Osteocyte (in vitro differentiated cells): ENCODE measurements around the gene SYDE1. TPM values are rescaled to one million over a fixed set of nuclear protein-coding genes. Genes with fewer than 3 reads are reported as not detected.

Experiments used
- DNase-seq: peaks from one replicate; pipeline ENCODE4 v3.0.0; 2021; ENCODE audit warnings: mixed read lengths; ENCODE audit not compliant: unreplicated experiment; ENCODE audit errors: extremely low spot score
- H3K27ac Mint-ChIP-seq: one replicate; pipeline ENCODE4 v1.8.0; 2021; ENCODE audit warnings: mild to moderate bottlenecking, mixed read lengths; ENCODE audit not compliant: unreplicated experiment
- H3K27me3 Mint-ChIP-seq: one replicate; pipeline ENCODE4 v1.8.0; 2021; ENCODE audit warnings: mixed read lengths; ENCODE audit not compliant: unreplicated experiment
- H3K36me3 Mint-ChIP-seq: one replicate; pipeline ENCODE4 v1.8.0; 2021; ENCODE audit warnings: mixed read lengths; ENCODE audit not compliant: unreplicated experiment
- H3K4me1 Mint-ChIP-seq: one replicate; pipeline ENCODE4 v1.8.0; 2021; ENCODE audit warnings: mixed read lengths; ENCODE audit not compliant: unreplicated experiment
- H3K4me3 Mint-ChIP-seq: one replicate; pipeline ENCODE4 v1.8.0; 2021; ENCODE audit warnings: mild to moderate bottlenecking, moderate library complexity, mixed read lengths; ENCODE audit not compliant: unreplicated experiment
- H3K9me3 Mint-ChIP-seq: one replicate; pipeline ENCODE4 v1.8.0; 2021; ENCODE audit warnings: mixed read lengths; ENCODE audit not compliant: unreplicated experiment
- total RNA-seq: library from RNA; stranded (reverse); gene quantifications from 2 replicates; pipeline ENCODE4 v1.2.1, GENCODE V29; 2021
- TF ChIP-seq, protein P1 (sequence below): fragments of 200-600 bp; sonication (generic); IDR thresholded peaks from 2 replicates; pipeline ENCODE4 v1.5.0; 2021; ENCODE audit warnings: antibody characterized with exemption, mild to moderate bottlenecking, moderate library complexity

The SYDE1 gene
- total RNA-seq, 1 donor from 2014 or later = 74.6 TPM

DNA sequence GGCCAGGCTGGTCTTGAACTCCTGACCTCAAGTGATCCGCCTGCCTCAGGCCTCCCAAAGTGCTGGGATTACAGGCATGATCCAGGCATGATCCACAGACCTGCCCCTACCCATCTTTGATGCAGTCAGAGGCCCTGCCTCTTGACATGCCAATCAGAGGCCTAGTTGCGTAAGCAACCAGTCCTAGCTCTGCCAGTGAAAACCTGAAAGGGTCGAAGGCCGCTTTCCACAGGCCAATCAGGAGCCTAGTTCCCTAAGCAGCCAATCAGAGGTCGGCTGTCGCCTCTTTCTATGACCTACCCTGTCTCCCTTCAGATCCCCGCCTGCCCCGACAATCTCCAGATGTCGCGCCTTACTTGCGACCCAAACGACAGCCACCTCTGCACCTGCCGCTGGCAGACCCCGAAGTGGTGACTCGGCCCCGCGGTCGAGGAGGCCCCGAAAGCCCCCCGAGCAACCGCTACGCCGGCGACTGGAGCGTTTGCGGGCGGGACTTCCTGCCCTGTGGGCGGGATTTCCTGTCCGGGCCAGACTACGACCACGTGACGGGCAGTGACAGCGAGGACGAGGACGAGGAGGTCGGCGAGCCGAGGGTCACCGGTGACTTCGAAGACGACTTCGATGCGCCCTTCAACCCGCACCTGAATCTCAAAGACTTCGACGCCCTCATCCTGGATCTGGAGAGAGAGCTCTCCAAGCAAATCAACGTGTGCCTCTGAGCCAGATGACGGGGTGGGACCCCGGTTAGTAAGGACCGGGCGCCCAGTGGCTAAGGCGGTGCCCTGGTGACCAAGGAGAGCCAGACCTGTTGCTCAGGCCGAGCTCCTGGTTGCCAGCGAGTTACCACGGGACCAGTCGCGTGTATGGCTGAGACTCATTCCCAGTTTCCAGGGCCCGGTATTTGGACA, 6.3 kb downstream of the SYDE1 start:
- peaks cover 6% of the 10 kb centered on the region for H3K4me1 Mint-ChIP-seq
- no peak overlapping the region for H3K4me3 Mint-ChIP-seq
- peaks cover 25% of the 10 kb centered on the region for H3K36me3 Mint-ChIP-seq
- no peak for DNase-seq
- H3K9me3 Mint-ChIP-seq = no peaks in the 10 kb centered on the region
- TF ChIP-seq, protein P1, sequence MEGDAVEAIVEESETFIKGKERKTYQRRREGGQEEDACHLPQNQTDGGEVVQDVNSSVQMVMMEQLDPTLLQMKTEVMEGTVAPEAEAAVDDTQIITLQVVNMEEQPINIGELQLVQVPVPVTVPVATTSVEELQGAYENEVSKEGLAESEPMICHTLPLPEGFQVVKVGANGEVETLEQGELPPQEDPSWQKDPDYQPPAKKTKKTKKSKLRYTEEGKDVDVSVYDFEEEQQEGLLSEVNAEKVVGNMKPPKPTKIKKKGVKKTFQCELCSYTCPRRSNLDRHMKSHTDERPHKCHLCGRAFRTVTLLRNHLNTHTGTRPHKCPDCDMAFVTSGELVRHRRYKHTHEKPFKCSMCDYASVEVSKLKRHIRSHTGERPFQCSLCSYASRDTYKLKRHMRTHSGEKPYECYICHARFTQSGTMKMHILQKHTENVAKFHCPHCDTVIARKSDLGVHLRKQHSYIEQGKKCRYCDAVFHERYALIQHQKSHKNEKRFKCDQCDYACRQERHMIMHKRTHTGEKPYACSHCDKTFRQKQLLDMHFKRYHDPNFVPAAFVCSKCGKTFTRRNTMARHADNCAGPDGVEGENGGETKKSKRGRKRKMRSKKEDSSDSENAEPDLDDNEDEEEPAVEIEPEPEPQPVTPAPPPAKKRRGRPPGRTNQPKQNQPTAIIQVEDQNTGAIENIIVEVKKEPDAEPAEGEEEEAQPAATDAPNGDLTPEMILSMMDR = no peak
- H3K27me3 Mint-ChIP-seq = no peaks in the 10 kb centered on the region
- no peak overlapping the region for H3K27ac Mint-ChIP-seq

DNA sequence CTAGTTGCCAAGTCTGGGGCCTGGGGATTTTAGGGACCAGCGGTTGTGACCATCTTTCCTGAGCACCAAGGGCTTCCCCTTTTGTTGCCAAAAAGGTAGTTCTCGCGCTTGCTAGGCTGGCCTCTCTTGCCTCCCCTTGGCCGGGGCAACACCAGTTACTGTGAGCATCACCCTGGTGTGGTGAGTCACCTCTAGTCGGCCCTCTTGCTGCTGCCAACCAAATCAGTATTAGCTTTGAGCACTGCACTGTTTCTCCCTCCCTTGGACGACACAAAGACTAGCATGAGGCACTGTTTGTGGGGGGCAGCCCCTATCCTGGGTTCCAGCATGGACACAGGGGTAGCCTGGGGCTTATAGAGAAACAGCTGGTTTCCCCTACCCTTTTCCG, 6.9 kb downstream of the SYDE1 start:
- no peak overlapping the region for H3K4me3 Mint-ChIP-seq
- no peak overlapping the region for H3K27ac Mint-ChIP-seq
- H3K9me3 Mint-ChIP-seq = no peaks in the 10 kb centered on the region
- H3K36me3 Mint-ChIP-seq = peaks cover 30% of the 10 kb centered on the region
- TF ChIP-seq, protein P1 = no peak
- peaks cover 4% of the 10 kb centered on the region for H3K4me1 Mint-ChIP-seq
- H3K27me3 Mint-ChIP-seq = no peaks in the 10 kb centered on the region
- DNase-seq = no peak

DNA sequence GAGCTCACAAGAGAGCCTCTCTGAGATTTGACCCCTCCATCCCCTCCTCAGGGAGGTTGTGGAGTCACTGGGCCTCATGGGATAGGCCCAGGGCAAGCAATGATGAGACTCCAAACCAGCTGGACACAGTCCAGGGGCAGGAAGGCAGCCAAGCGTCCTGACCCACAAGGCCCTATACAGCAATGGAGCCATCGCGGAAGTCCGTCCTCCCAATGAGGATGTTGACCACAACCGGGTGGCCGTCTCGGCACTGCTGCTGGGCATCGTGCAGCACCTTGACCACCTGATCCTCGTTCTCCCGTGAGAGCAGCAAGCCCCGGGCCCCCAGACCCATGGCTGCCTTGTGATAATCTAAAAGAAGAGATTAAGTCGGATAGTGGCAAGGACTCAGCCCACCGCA, 7.9 kb downstream of the SYDE1 start:
- TF ChIP-seq, protein P1 = no peak
- Mint-ChIP-seq H3K27ac (no peak overlapping the region), H3K4me1 (peaks cover 4% of the 10 kb centered on the region), H3K9me3 (no peaks in the 10 kb centered on the region), H3K36me3 (peaks cover 37% of the 10 kb centered on the region), H3K4me3 (no peak overlapping the region), H3K27me3 (no peaks in the 10 kb centered on the region)
- DNase-seq = no peak

DNA sequence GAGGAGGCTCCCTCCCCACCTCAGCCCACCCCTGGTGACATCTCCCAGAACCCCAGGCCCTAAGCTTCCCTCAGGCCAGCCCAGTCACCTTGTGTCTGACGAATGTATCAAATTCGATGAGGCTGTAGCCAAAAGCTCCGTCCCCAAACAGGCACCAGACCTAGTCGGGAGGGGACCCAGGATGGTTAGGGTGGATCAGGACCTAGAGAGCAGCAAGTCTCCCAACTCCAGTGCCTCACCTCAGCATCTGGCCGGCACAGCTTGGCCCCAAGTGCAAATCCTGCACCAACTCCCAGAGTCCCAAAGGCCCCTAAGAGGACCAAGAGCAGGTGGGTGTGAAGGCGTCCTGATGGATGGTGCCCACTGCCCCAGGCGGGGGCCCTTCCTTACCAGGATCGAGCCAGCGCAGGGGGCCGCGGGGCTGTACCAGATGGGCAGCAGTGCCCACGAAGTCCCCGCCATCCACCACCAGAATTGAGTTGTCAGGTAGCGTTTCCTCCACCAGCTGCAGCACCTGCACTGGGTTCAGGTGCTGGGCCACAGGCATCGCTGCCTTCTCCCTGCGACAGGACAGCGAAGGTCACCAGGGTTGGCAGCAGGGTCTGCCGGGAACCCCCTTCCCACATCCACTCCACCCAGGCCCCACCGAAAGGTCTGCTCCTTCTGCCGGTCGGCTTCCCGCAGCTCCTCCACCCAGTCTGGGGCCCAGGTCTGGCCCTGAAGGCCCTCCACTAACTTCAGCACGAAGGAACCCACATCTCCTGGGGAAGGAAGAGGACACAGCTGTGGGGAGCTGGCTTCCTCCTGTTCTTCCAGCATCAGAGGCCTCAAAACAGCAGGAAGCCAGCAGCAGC, 8.8 kb downstream of the SYDE1 start:
- Mint-ChIP-seq H3K36me3 (peaks cover 43% of the 10 kb centered on the region), H3K4me3 (no peak overlapping the region), H3K27ac (peak overlapping the region; percentile 38), H3K27me3 (no peaks in the 10 kb centered on the region), H3K9me3 (no peaks in the 10 kb centered on the region), H3K4me1 (peaks cover 4% of the 10 kb centered on the region)
- TF ChIP-seq, protein P1 = no peak
- no peak for DNase-seq

DNA sequence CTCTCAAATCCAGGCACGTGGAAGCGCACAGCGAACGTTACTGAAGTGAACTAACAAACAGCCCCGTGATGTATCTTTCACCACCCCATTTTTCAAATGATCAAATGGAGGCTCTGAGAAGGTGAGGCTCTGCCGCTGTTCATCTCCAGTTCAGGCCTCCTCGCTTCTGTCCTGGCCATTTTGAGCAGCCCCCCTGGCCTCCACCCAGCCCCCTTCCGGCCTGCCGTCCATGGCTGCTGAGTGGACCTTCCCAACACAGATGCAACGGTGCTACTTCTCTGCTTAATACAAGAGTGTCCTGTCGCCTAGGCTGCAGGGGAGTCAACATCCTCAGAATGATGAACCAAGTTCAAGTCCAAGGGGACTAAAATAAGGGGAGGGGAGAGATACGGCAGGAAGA, 9.7 kb downstream of the SYDE1 start:
- Mint-ChIP-seq H3K36me3 (peaks cover 47% of the 10 kb centered on the region), H3K27ac (no peak overlapping the region), H3K27me3 (no peaks in the 10 kb centered on the region), H3K4me1 (peaks cover 4% of the 10 kb centered on the region), H3K4me3 (no peak overlapping the region), H3K9me3 (no peaks in the 10 kb centered on the region)
- no peak for DNase-seq
- TF ChIP-seq, protein P1 = no peak
